GM11168 (cell line): Measurements from ENCODE around the gene RTL10.

Source experiments
- in situ Hi-C: fragments of 300-500 bp; cut with MboI; formaldehyde crosslinking; loops from one replicate; pipeline ENCODE4 v1.12.0; 2022; ENCODE audit warnings: low sequenced_read_pairs; ENCODE audit not compliant: unreplicated experiment

Gene RTL10, protein sequence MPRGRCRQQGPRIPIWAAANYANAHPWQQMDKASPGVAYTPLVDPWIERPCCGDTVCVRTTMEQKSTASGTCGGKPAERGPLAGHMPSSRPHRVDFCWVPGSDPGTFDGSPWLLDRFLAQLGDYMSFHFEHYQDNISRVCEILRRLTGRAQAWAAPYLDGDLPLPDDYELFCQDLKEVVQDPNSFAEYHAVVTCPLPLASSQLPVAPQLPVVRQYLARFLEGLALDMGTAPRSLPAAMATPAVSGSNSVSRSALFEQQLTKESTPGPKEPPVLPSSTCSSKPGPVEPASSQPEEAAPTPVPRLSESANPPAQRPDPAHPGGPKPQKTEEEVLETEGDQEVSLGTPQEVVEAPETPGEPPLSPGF

DNA sequence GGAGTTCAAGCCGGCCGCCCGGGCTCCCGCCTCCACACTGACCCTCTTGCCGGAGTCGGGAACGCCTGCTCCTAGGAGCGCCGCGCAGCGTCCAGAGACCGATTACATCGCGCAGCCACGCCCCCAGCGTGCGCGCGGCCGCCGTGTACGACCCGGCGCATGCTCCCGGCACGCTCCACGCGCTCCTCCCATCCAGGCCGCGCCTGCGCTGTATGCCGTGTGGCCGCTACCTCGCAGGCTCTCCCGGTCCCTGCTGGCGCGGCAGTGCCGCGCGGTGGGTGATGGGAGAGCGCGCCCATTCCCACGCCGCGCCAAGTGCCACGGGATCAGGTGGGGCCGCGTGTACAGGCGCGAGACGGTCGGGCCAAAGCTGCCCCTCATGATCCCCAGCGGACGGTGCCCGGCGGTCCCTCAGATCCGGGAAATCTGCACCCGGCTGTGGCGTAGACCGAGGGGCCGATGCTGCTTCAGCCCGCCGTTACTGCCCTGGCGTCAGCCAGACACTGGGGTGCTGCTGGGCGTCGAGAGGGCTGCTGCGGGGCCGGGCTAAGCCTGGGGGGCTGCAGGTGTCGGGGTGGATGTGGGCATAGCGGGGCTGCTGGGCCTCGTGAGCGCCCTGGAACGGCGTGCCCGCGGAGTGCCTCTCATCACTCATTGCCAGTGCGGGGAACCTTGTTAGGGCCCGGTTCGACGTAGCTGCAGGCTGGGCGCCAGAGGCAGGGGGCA is at the start of gene RTL10, which contains the start of gene GNB1L:
RTL10 (minus strand) TSS at position 97 of the 726 bp plus-strand sequence. CDS start 2,613 bp downstream, outside the sequence.
GNB1L (minus strand) TSS at position 97 of the 726 bp plus-strand sequence. CDS start 33,519 bp downstream, outside the sequence.
- in situ Hi-C loops = no loop called here

DNA sequence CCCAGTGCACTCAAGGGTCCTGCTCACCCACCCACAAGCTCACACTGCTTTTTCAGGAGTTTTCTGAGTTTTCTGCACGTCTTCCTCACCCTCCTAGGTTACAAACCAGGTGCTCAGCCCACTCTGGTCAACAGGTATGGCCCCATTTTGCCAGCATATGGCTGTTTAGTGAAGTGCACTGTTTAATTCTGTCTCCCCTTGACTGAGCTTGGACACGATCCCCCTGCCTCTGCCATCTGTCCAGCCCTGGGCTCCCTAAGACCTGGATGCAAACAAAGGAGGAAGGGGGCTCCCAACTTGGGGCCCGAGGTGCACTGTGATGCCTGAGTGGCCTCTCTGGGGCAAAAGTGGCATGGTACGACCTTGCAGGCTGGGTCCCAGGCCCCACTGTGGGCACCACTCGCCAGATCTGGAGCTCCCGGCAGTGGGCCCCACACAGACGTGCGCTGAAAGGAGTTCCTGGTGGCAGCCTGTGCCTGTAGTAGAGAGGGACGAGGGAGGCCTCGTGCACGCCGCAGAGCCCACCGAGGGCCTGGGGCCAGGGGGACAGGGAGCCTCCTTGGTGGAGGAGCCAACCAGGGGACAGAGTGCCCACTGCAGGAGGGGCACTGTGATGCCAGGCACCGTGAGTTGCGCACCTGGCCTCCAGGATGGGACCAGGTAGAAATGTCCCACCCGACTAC is 49.6 kb upstream of the RTL10 start:
- in situ Hi-C loops = no loop called here

DNA sequence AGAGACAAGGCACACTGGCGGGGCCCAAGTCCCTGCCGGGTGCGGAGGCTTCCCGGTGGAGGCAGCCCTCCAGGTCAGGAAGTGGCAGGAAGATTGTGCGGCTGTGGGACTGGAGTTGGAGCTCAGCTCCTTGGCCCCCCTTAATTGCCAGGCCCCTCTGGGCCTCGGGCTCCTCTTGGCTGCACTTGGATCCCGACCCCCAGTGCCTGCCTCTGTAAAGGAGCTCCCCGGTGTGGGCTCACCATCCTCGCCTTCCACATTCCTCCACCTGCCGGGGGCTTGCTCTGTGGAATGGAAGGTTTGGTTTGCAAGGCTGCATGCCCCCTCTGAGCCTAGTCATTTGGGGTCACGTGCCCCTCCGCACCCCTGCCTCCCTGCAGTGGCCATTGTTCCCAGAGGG is 48.8 kb upstream of the RTL10 start:
- in situ Hi-C loops = no loop called here

DNA sequence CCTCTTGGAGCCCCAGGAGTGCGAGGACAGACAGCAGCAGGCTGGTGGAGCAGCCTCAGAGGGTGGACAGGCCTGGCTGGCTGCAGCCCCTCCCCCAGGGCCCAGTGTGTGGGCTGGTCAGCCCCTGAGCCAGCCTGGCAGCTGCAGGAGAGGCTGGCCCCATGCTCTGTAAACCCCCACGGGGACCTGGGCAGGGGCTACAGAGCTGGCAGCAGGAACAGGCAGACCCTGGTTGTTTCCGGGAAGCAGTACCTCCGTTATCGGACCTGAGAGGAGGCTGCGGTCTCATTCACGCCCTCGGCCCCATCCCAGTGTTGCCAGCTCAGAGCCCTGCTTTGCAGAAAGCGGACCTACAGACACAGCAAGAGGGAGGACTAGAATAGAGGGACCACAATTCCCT is 48.4 kb upstream of the RTL10 start:
- in situ Hi-C loops = no loop called here

DNA sequence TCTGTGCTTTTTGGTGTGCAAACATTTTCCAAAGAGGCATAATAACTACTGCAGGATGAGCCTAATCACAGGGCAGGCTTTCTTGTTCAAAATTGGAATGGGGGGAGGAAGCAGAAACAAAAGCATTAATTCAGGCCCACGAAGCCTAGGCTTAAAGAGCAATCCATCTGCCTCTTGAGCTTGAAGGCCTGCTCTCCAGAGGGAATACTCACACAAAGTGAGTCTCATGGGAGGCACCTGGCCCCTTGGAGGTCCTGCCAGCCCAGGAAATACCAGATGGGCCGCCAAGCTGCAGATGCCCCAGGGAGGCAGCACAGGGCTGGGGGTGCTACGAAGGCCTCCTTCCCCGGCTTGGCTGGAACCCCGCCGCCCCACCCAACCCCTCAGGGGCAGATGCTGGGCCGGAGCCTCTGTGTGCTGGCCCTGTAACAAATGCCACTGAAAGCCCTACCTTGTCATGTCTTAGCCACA is 47.6 kb upstream of the RTL10 start:
- in situ Hi-C loops = no loop called here

DNA sequence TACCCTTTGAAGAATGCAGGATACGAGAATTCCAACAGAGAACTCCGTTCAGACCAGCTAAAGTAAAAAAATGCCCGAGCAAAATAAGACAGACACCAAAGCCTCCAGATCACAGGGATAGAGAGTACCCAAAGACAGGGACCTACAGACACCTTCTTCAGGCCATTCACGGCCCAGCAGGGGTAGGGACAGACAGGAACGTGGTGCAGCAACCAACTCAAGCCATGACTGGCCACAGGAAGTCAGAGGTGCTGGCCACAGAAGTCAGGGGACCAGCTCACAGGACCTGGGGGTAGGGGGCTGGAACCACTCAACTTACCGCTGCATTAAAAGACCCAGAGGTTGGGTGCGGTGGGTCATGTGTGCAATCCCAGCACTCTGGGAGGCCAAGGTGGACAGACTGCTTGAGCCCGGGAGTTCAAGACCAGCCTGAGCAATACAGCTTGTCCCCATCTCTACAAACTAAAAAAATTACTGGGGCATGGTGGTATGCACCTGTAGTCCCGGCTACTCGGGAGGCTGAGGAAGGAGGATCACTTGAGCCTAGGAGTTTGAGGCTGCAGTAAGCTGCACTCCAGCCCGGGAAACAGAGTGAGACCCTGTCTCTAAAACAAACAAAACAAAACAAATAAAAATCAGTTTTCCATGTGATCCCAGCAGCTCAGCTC is 47.0 kb upstream of the RTL10 start:
- in situ Hi-C loops = no loop called here

DNA sequence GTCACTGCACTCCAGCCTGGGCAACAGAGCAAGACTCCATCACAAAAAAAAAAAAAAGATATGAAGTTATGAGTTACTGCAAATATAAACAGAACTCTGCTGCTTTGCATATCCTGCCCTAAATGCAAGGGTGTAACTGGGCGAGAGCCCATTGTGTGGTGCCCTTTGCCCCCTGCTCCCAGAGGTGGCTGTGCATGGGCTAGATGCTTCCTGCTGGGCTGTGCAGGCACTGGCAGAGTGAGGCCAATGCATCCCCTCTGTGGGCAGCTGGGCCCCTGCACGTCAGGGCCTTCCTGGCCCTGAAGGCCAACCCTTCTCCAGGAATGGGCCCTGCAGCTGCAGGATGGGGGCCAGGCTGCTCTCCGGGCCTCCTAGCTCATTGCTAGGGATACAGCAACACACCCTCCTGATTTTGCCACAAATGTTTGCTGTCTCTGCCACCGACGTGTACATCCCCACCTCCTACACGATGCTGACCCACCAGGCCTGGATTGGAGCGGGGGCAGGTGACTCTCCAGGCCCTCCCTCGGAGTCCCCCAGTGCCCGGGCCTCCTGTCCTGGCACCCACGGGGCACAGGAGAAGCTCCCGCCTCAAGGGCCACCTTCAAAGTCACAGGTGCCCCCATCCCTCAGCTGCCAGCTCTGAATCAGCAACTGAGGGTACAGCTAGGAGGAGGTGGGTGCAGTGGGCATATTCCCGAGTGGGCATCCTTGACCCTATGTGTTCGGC is 46.2 kb upstream of the RTL10 start:
- in situ Hi-C loops = no loop called here

DNA sequence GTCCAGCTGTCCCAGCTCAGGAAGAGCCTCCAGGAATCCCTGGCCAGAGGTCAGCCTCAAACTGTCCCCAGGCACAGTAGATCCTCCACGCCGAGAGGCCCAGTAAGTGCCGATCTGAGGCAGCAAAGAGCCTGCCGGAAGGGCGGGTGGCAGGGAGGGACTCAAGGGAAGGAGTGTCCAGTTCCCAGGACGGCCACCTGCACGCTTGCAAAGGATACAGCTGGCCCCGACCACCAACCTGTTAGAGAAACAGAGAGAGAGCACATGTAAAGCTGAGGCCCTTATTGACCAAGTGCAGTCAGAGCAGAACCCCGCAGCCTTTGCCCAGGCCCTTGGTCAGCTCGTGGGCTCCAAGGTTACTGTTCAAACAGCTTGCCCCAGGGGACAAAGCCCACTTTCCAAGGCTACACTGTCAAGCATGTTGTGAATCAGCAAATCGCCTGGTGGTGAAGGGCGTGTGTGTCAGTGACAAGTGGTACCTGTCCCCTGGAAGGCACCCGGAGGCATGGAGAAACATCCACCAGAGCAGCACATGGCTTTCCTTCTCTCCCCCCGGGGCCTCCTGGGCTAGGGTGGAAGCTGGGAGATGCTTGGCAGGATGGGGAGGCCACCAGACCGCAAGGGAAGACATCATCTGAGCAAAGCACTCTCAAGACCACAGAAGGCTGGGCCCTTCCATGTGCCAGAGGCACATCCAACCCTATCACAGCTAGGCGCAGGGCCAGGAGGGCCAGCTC is 44.3 kb upstream of the RTL10 start:
- in situ Hi-C loops = no loop called here

DNA sequence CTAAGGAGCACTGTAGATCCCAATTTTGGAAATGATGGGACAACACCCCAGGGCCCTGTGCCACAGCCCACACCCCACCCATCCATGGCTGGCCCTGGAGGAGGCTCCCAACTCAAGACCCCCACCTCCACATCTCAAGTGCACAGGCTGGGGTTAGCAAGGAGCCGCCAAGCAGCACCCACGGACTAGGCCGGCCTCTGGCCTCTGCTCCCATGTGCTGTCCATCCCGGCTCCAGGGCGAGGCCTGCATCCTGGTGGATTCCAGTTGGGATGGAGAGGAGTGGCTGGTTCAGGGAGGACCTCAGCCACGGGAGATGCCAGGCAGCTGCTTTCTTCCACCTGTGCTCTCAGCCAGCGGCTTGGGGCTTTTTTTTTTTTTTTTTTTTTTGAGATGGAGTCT is 43.5 kb upstream of the RTL10 start:
- in situ Hi-C loops = no loop called here

DNA sequence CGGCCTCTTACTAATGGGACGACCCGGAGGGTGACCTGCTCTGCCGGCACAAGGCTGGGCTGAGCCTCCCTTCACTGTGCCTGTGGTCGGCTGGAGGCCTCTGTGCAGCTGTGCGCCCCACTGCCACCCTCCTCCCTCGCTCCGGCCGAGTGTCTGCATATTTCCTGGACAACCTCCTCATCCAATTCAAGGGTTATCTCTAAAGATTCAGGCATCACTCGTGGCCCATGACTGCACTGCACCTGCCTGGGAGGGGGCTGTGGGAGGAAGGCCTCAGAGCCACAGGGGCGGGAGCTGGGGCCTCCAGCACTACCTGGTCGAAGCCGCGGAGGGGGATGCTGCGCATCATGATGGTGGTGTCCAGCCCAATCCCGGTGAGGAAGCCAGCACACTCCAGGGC is 43.1 kb upstream of the RTL10 start:
- in situ Hi-C loops = no loop called here

DNA sequence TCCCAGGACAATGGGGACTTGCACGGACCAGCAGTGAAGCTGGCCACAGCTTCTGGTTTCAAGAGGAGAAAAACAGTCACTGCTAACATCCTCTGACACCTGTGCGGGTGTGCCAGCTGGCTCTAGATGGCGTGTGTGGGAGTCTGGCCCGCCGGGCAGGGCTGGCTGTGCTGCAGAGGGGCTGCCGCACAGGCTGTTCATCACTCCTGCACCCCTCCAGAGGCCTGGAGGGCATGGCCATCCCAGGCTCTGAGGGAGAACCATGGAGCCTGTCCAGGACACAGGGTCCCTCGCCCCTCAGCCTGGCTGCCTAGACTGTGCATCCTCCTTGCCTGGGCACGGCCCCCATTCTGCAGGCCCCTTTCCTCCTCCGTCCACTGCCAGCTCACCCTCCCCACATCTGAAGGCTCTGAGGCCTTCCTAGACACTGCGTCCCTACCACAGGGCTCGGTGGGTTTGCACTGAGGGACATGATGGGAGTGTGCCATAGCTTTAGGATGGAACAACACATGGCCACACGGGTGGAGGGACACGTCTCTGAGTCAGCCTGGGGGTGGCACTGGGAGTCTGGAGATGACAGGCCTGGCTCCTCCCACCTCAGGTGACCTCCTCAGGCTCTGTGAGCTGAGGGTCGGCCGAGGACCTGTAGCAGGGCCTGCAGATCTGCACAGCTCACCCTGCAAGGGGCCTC is 42.1 kb upstream of the RTL10 start:
- in situ Hi-C loops = no loop called here

DNA sequence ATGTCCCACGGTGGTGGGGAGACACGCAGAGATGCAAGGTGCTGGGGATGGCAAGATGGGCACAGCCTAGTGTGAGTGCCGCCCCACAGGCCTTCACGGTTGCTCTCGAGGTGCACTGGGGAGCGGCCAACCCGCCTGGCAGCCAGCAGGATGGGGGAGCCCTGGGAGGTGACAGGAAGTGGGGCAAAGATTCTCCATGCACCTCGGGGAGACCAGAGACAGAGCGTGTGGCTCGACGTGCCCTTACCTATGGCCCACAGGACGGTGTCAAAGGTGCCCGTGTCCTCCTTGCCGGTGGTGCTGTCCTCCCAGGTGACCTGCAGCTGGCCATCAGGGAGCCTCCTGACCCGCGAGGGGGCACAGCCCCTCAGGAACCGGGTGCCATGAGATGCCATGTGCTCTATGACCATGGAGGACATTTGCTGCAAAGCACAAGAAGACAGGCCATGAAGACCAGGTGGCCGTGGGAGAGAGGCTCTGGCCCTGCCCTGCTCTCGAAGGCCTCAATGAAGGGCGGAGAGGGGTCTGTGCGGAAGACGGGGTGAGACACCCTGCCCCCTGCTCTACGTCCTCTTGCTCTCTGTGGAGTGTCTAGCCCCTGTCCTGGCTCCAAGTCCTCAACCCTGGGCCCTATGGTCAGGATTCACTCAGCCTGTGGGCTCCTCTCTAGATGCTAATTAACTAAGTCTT is 40.6 kb upstream of the RTL10 start:
- in situ Hi-C loops = no loop called here

DNA sequence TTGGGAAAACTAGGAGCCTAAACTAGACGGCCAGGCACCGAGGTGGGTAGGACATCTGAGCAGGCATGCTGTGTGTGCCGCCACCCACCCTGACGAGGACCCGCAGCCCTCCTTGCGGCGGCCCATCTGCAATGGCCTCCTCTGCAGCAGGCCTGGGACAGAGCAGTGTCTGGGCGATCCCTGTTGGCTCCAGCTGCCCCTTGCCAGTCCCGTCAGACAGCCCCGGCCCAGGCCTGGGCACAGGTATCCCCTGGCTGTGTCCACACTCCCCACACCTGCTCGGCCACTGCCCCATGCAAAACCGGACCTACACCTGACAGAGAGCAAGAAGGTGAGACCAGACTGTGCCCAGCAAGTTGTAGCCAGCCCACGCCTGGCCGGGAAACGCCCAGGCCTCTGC is 38.7 kb upstream of the RTL10 start:
- in situ Hi-C loops = no loop called here

DNA sequence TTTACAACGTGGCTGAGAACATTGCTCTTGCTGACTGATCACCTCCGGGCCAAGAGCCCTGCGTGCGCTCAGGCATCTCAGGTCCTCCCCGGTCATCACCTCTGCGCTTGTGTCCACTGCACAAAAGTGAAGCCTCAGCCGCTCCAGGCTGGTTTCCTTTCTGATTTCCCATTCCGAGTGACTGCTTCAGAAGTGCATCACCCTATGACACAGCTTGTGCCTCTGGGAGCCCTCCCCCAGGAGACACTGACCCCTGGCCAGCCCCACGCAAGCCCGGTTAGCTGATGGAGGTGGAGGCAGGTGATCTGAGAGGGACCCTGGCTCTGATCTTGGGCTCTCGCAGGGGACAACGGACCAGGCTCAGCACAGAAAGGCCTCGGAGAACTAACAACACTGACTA is 38.3 kb upstream of the RTL10 start:
- in situ Hi-C loops = no loop called here

DNA sequence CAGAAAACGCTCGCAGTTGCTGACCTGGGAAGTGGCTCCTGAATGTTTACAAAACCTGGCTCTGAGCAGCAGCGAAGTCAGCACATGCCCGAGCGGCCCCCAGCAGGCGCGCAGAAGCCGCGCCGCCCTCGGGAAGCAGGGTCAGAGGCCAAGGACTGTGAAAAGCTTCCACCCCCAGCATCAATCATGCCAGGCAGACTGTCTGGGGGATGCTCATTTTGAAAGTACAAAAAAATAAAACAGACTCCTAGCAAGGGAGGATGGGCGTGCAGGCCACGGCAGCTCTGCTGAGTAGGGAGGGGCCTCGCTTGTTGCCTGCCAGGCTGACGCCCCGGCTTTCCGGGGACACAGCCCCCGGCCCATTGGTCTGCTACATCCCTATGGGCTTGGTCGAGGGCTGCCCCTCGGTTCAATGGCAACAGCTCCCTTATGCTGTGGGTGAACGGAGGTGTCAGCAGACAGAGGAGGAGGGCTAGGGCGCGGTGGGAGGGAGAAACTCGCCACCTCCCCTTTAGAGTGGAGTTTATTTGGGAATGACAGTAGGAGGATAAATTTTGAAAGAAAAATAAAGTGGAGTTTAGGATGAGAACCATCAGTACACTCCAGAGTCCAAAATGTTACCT is 37.7 kb upstream of the RTL10 start:
- in situ Hi-C loops = no loop called here

DNA sequence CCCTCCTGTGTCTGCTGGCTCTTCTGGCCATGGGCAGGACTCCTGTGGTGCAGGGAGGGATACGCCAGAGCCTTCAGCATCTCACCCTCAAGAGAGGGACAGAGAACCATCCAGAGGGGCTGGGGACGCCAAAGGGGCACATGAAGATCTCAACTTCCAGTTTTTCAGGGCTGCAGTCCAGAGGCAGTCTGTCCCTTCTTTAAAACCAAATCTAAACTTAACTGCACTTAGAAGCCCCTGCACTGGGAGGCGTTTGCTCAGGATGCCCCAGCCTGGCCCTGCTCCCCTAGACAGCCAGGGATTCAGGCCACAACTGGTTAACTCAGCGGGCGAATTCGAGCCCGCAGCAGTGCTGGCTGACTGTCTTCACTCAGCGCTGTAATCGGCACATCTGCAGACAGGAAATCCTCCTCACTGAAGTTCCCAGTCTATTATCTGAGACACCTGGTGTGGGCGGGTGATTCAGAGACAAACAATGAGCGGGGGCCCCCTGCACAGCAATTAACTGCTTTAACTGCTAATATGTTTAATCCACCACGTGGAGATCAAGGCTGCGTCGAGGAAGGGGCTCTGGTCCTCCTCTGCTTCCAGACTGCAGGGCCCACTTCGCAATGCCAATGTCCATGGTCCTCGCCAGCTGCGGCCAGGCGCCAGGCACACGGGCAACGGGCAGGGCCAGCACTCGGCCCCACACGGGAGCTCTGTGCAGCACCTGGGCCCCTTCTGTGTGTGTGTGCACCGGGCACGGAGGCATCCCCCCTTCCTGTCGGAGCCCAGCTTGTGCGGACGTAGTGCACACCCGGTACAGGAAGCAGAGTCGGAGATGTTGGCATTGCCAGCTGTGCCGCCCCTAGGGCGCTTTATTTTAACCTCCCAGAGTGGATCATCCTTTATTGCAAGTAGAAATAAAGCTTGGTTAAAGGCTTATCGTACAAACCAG is 36.9 kb upstream of the RTL10 start:
- in situ Hi-C loops = no loop called here
